ENCODE results near the gene EEF2K.

DNA sequence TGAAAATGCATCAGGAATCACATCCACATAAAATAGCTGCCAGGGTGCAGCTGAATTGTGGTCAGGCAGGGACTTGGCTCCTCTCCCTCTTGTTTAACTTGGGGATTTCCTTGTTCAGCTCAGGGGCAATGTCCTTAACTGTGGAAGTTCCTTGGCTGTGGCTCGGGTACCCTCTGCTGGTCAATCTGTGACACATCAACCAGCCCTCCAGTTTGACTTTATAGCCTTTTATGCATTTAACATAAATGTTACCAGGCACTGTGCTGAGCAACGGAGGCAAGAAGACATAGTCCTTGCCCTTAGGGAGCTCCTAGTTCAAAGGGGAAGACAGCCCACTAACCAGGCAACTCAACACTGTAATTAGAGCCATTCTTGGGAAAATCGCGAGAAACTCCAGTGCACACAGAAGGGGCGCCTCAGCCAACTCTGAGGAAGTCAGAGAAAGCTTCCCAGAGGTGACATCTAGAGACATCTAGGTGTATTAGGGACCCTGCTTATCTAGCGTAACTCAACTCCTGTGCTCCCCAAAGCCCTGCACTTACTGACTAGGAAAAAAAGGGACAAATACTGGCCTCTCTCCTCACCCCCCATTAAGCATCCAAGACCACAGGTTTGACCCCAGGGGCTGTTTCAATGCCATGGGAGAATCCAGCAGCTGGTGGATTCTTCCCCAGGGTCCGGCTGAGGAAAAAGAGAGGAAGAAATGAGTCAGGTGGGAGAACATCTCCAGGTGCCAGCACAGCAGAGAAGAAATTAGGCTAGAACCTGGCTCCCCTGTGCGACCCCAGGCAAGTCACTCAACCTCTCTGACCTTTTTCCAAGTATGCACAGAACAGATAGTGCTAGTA, 17.3 kb upstream of the EEF2K start:
- no peak for TF ChIP-seq GATA2 (IDR thresholded peaks at IDR 0.05; ENCODE audit: low read depth, low read length)
- TF ChIP-seq GATA3 (IDR thresholded peaks at IDR 0.05; ENCODE audit: low read depth, low read length): no peak
